ENCODE measurements around the gene GRB10. TPM values are rescaled to one million over a fixed set of nuclear protein-coding genes. Genes with fewer than 3 reads are reported as not detected.

The GRB10 gene
- total and polyA plus RNA-seq, 4 donors, result 10.7 to 53.1 (median 17.5) TPM

DNA sequence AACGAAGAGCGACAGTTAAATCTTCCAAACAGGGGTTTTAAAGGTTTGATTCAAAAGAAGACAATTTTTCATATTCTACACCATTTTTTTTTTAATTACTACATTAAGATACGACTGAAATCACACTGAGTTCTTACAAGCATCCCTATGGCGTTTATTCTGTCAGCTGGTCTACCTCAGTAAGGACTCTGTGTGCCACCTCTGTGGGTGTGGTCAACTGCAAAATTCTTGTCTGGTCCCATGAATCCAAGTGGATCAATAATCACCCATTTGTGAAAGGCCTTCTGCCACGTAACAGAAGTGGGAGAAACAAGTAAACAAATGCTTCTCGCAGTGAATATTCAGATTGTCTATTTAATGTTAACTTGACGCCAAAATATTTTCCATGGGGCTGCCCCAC, 104.1 kb downstream of the GRB10 start:
- H3K36me3 ChIP-seq (ENCODE audit: control insufficient read depth in 4 of 4, insufficient read depth in 3 of 4, low read depth in 1 of 4, low read length in 3 of 4), result peaks cover 0 to 10% (median 9%) of the 10 kb centered on the region in 4 donors
- peak; percentile 20 for TF ChIP-seq SP1 (IDR thresholded peaks at IDR 0.05)
- TF ChIP-seq YY1 (IDR thresholded peaks at IDR 0.05), result peak; percentile 44
- TF ChIP-seq EGR1 (IDR thresholded peaks at IDR 0.05; ENCODE audit: low read depth in 2 of 2), result no peak
- no peak overlapping the region for H3K4me3 ChIP-seq (ENCODE audit: low read depth in 1 of 3, low read length in 3 of 3)
- whole genome bisulfite sequencing, result 43% methylated on average over 7 of the region's 7 CpGs
- peaks cover 19 to 70% (median 62%) of the 10 kb centered on the region in 4 donors for H3K4me1 ChIP-seq (ENCODE audit: control insufficient read depth in 4 of 4, insufficient read depth in 4 of 4, low read length in 3 of 4)
- H3K9ac ChIP-seq (ENCODE audit: low read depth in 1 of 2, low read length in 2 of 2), result peak overlapping the region in 1 of 2 donors; percentile 9
- H3K27ac ChIP-seq (ENCODE audit: low read depth in 1 of 2, low read length in 2 of 2), result peak overlapping the region; percentile 80 to 91
- no peak for DNase-seq (ENCODE audit: low spot score)
- H3K27me3 ChIP-seq (ENCODE audit: control insufficient read depth in 4 of 4, insufficient read depth in 4 of 4, low read length in 3 of 4), result no peaks in the 10 kb centered on the region
- no peaks in the 10 kb centered on the region for H3K9me3 ChIP-seq (ENCODE audit: control insufficient read depth in 4 of 4, low read length in 3 of 4)

DNA sequence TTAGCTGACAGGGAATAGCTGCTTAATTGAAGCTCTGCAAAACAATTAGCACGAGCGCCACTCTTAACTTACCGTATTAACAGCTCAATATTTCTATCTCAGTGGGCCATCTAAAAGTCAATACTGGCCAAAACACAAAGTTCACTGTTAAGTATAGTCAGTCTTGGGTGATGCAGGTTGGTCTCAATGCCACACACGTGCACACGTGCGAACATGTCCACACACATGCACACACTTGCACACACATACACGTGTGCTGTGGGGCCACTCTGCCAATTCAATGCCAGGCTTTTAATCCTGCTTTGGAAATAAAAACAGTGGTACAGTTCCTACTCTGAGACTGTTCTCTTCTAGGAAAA, 105.1 kb downstream of the GRB10 start:
- WGBS, result 40% methylated on average over 7 of the region's 7 CpGs
- no peaks in the 10 kb centered on the region for H3K9me3 ChIP-seq (ENCODE audit: control insufficient read depth in 4 of 4, low read length in 3 of 4)
- peaks cover 0 to 15% (median 10%) of the 10 kb centered on the region in 4 donors for H3K36me3 ChIP-seq (ENCODE audit: control insufficient read depth in 4 of 4, insufficient read depth in 3 of 4, low read depth in 1 of 4, low read length in 3 of 4)
- H3K9ac ChIP-seq (ENCODE audit: low read depth in 1 of 2, low read length in 2 of 2), result peak overlapping the region in 1 of 2 donors; percentile 1
- no peak overlapping the region for H3K4me3 ChIP-seq (ENCODE audit: low read depth in 1 of 3, low read length in 3 of 3)
- TF ChIP-seq, protein P1, sequence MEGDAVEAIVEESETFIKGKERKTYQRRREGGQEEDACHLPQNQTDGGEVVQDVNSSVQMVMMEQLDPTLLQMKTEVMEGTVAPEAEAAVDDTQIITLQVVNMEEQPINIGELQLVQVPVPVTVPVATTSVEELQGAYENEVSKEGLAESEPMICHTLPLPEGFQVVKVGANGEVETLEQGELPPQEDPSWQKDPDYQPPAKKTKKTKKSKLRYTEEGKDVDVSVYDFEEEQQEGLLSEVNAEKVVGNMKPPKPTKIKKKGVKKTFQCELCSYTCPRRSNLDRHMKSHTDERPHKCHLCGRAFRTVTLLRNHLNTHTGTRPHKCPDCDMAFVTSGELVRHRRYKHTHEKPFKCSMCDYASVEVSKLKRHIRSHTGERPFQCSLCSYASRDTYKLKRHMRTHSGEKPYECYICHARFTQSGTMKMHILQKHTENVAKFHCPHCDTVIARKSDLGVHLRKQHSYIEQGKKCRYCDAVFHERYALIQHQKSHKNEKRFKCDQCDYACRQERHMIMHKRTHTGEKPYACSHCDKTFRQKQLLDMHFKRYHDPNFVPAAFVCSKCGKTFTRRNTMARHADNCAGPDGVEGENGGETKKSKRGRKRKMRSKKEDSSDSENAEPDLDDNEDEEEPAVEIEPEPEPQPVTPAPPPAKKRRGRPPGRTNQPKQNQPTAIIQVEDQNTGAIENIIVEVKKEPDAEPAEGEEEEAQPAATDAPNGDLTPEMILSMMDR (IDR thresholded peaks at IDR 0.05; ENCODE audit: low read depth, low read length, missing input control), result no peak
- TF ChIP-seq, protein P2, sequence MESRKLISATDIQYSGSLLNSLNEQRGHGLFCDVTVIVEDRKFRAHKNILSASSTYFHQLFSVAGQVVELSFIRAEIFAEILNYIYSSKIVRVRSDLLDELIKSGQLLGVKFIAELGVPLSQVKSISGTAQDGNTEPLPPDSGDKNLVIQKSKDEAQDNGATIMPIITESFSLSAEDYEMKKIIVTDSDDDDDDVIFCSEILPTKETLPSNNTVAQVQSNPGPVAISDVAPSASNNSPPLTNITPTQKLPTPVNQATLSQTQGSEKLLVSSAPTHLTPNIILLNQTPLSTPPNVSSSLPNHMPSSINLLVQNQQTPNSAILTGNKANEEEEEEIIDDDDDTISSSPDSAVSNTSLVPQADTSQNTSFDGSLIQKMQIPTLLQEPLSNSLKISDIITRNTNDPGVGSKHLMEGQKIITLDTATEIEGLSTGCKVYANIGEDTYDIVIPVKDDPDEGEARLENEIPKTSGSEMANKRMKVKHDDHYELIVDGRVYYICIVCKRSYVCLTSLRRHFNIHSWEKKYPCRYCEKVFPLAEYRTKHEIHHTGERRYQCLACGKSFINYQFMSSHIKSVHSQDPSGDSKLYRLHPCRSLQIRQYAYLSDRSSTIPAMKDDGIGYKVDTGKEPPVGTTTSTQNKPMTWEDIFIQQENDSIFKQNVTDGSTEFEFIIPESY (IDR thresholded peaks at IDR 0.05), result peak; percentile 48
- TF ChIP-seq, protein P3, sequence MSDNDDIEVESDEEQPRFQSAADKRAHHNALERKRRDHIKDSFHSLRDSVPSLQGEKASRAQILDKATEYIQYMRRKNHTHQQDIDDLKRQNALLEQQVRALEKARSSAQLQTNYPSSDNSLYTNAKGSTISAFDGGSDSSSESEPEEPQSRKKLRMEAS (IDR thresholded peaks at IDR 0.05), result peak; percentile 56
- no peak for TF ChIP-seq EGR1 (IDR thresholded peaks at IDR 0.05; ENCODE audit: low read depth in 2 of 2)
- peak; percentile 71 for TF ChIP-seq SP1 (IDR thresholded peaks at IDR 0.05)
- peak; percentile 59 to 73 for TF ChIP-seq RXRA (IDR thresholded peaks at IDR 0.05)
- no peak for TF ChIP-seq GABPA (IDR thresholded peaks at IDR 0.05 in 1 of 2, conservative IDR thresholded peaks at IDR 0.05 in 1 of 2)
- TF ChIP-seq HNF4A (conservative IDR thresholded peaks at IDR 0.05), result peak; percentile 70 to 81
- peak in 1 of 2 donors; percentile 66 for TF ChIP-seq JUND (IDR thresholded peaks at IDR 0.05)
- no peak for TF ChIP-seq TAF1 (conservative IDR thresholded peaks at IDR 0.05)
- TF ChIP-seq ATF3 (IDR thresholded peaks at IDR 0.05), result no peak
- TF ChIP-seq FOXA1 (IDR thresholded peaks at IDR 0.05), result peak; percentile 58
- peak; percentile 59 for TF ChIP-seq YY1 (IDR thresholded peaks at IDR 0.05)
- TF ChIP-seq REST (IDR thresholded peaks at IDR 0.05), result no peak
- TF ChIP-seq NR2F2 (IDR thresholded peaks at IDR 0.05), result no peak
- TF ChIP-seq RAD21 (IDR thresholded peaks at IDR 0.05), result no peak
- TF ChIP-seq HNF4G (IDR thresholded peaks at IDR 0.05), result peak; percentile 39
- peak; percentile 91 for TF ChIP-seq FOXA2 (IDR thresholded peaks at IDR 0.05)
- peaks cover 19 to 65% (median 60%) of the 10 kb centered on the region in 4 donors for H3K4me1 ChIP-seq (ENCODE audit: control insufficient read depth in 4 of 4, insufficient read depth in 4 of 4, low read length in 3 of 4)
- peak overlapping the region; percentile 80 to 91 for H3K27ac ChIP-seq (ENCODE audit: low read depth in 1 of 2, low read length in 2 of 2)
- no peak for DNase-seq (ENCODE audit: low spot score)
- no peaks in the 10 kb centered on the region for H3K27me3 ChIP-seq (ENCODE audit: control insufficient read depth in 4 of 4, insufficient read depth in 4 of 4, low read length in 3 of 4)
